Measurements from ENCODE around the gene PTX4. TPM values are rescaled to one million over a fixed set of nuclear protein-coding genes. Genes with fewer than 3 reads are reported as not detected.

Gene PTX4
- total RNA-seq, 4 donors from 2014 or later, result 0.40 TPM; not detected in 3

- peak overlapping the region; percentile 41 to 91 (median 86) for H3K27ac ChIP-seq
- no peaks in the 10 kb centered on the region for H3K27me3 ChIP-seq
- TF ChIP-seq POLR2A (IDR thresholded peaks at IDR 0.05) (no peak), CTCF (IDR thresholded peaks at IDR 0.05) (no peak), EP300 (IDR thresholded peaks at IDR 0.05) (no peak), POLR2AphosphoS5 (IDR thresholded peaks at IDR 0.05) (no peak)
- 0% methylated on average over 2 of the region's 30 CpGs; no CpG with 5 or more reads in 1 of the 2 donors for WGBS, 2 donors (ENCODE audit: low coverage in 1 of 2)
- ATAC-seq, result peak; percentile 9
- peaks cover 0 to 33% (median 18%) of the 10 kb centered on the region in 3 donors for H3K4me1 ChIP-seq
- peak overlapping the region; percentile 55 to 91 for H3K4me3 ChIP-seq
- H3K36me3 ChIP-seq, result peaks cover 0 to 44% of the 10 kb centered on the region in 2 donors
- H3K9me3 ChIP-seq, result no peaks in the 10 kb centered on the region
Observed at GRCh38 chr16:1493746-1494094, 5.0 kb upstream of the PTX4 start.

- TF ChIP-seq CTCF (IDR thresholded peaks at IDR 0.05) (peak in 2 of 4 experiments; percentile 27 to 31), EP300 (IDR thresholded peaks at IDR 0.05) (no peak), POLR2A (IDR thresholded peaks at IDR 0.05) (peak in 1 of 2 donors; percentile 40), POLR2AphosphoS5 (IDR thresholded peaks at IDR 0.05) (peak; percentile 5)
- peak; percentile 87 for ATAC-seq
- H3K27me3 ChIP-seq, result no peaks in the 10 kb centered on the region
- 3 to 10% methylated on average over 2 to 8 of the region's 89 CpGs for WGBS, 2 donors (ENCODE audit: low coverage in 1 of 2)
- H3K27ac ChIP-seq, result peak within 1 kb of the TSS; percentile 41 to 91 (median 86)
- H3K4me3 ChIP-seq, result peak within 1 kb of the TSS; percentile 55 to 91
- H3K4me1 ChIP-seq, result peaks cover 0 to 33% (median 18%) of the 10 kb centered on the region in 3 donors
- H3K36me3 ChIP-seq, result peaks cover 0 to 38% of the 10 kb centered on the region in 2 donors
- no peaks in the 10 kb centered on the region for H3K9me3 ChIP-seq
Observed at GRCh38 chr16:1492923-1493745, 4.4 kb upstream of the PTX4 start, which contains the start of gene TELO2. TSS of gene TELO2 (plus strand) at chr16:1493360. CDS start at chr16:1494282, 922 bp downstream.

GRCh38 chr16:1492082-1492922 is 3.6 kb upstream of the PTX4 start:
- H3K36me3 ChIP-seq, result peaks cover 0 to 30% of the 10 kb centered on the region in 2 donors
- H3K9me3 ChIP-seq, result no peaks in the 10 kb centered on the region
- TF ChIP-seq POLR2A (IDR thresholded peaks at IDR 0.05), result no peak
- no peak for TF ChIP-seq CTCF (IDR thresholded peaks at IDR 0.05)
- no peak for TF ChIP-seq EP300 (IDR thresholded peaks at IDR 0.05)
- TF ChIP-seq POLR2AphosphoS5 (IDR thresholded peaks at IDR 0.05), result no peak
- 77 to 79% methylated on average over 7 to 16 of the region's 23 CpGs for WGBS, 2 donors (ENCODE audit: low coverage in 1 of 2)
- ATAC-seq, result no peak
- peak overlapping the region in 1 of 2 donors; percentile 91 for H3K4me3 ChIP-seq
- no peaks in the 10 kb centered on the region for H3K27me3 ChIP-seq
- peak overlapping the region in 3 of 4 donors; percentile 81 to 91 (median 90) for H3K27ac ChIP-seq
- H3K4me1 ChIP-seq, result peaks cover 0 to 33% (median 18%) of the 10 kb centered on the region in 3 donors

- 90 to 100% methylated on average over 1 to 12 of the region's 12 CpGs for WGBS, 2 donors (ENCODE audit: low coverage in 1 of 2)
Observed at GRCh38 chr16:1491327-1491726, 2.6 kb upstream of the PTX4 start.

More at GRCh38 chr16:1491327-1491726, 2.6 kb upstream of the PTX4 start:
- no peak overlapping the region for H3K4me3 ChIP-seq
- H3K4me1 ChIP-seq, result peaks cover 0 to 33% (median 18%) of the 10 kb centered on the region in 3 donors
- H3K27ac ChIP-seq, result no peak overlapping the region
- H3K36me3 ChIP-seq, result peaks cover 0 to 20% of the 10 kb centered on the region in 2 donors
- ATAC-seq, result no peak
- no peaks in the 10 kb centered on the region for H3K9me3 ChIP-seq
- TF ChIP-seq POLR2A (IDR thresholded peaks at IDR 0.05), result no peak
- TF ChIP-seq POLR2AphosphoS5 (IDR thresholded peaks at IDR 0.05), result no peak
- TF ChIP-seq EP300 (IDR thresholded peaks at IDR 0.05), result no peak
- TF ChIP-seq CTCF (IDR thresholded peaks at IDR 0.05), result no peak
- H3K27me3 ChIP-seq, result no peaks in the 10 kb centered on the region

All from gastroesophageal sphincter (tissue), 4 donors.